Measurements from ENCODE around the gene NACC2.

Gene NACC2

GRCh38 chr9:136111910-136112309 is 16.8 kb upstream of the NACC2 start:
- Histone ChIP-seq H3K9me3 (ENCODE audit: control insufficient read depth, insufficient read depth, low read depth, low read length) (no peaks in the 10 kb centered on the region), H3K36me3 (ENCODE audit: control insufficient read depth in 2 of 2, insufficient read depth in 1 of 2, low read length in 2 of 2) (peaks cover 0 to 26% of the 10 kb centered on the region in 2 experiments; a peak in 1 of 3 replicates), H3K27ac (ENCODE audit: extremely low read depth, low read depth, low read length) (no peak overlapping the region), H3K4me1 (ENCODE audit: control insufficient read depth, insufficient read depth, low read length) (peaks cover 8% of the 10 kb centered on the region; the same call in 1 of the 2 replicates), H3K4me3 (ENCODE audit: low read depth, low read length) (no peak overlapping the region)
- ChIA-PET CTCF (interaction anchor here (0.8 kb wide), 2 partner anchors 11 to 22 kb away, joined by 3 read pairs; no protein-coding TSS in a partner anchor), POLR2A (interaction anchor here (1.0 to 7.9 kb wide), 3 partner anchors 12 to 22 kb away, joined by 3 to 84 read pairs (median 4); partner anchors contain the start of gene NACC2)
- TF ChIP-seq ZNF561 (tag by site-specific recombination; IDR thresholded peaks at IDR 0.05; ENCODE audit: borderline replicate concordance) (no peak), GLIS1 (tag by site-specific recombination; IDR thresholded peaks at IDR 0.05) (peak; percentile 93)

- ChIA-PET POLR2A (interaction anchor here (0.5 to 7.9 kb wide), 2 partner anchors 15 to 326 kb away, joined by 3 to 84 read pairs; partner anchors contain the start of gene NACC2), CTCF (interaction anchor here (0.8 kb wide), 1 partner anchor 11 kb away, joined by 3 read pairs; no protein-coding TSS in a partner anchor)
- no peaks in the 10 kb centered on the region for H3K9me3 ChIP-seq (ENCODE audit: control insufficient read depth, insufficient read depth, low read depth, low read length)
- TF ChIP-seq ZNF843 (tag by site-specific recombination; IDR thresholded peaks at IDR 0.05) (no peak), ZNF341 (tag by site-specific recombination; IDR thresholded peaks at IDR 0.05; ENCODE audit: low read depth) (peak; percentile 83), ZNF600 (tag by site-specific recombination; IDR thresholded peaks at IDR 0.05) (peak; percentile 69; the same call in 1 of the 2 replicates), ZNF394 (tag by site-specific recombination; IDR thresholded peaks at IDR 0.05; ENCODE audit: borderline replicate concordance) (no peak), ZNF654 (tag by site-specific recombination; IDR thresholded peaks at IDR 0.05; ENCODE audit: low read depth) (no peak), ELK4 (IDR thresholded peaks at IDR 0.05; ENCODE audit: borderline replicate concordance, low read depth, low read length) (no peak), ZNF677 (tag by site-specific recombination; IDR thresholded peaks at IDR 0.05) (no peak)
- TF ChIP-seq, protein P1, sequence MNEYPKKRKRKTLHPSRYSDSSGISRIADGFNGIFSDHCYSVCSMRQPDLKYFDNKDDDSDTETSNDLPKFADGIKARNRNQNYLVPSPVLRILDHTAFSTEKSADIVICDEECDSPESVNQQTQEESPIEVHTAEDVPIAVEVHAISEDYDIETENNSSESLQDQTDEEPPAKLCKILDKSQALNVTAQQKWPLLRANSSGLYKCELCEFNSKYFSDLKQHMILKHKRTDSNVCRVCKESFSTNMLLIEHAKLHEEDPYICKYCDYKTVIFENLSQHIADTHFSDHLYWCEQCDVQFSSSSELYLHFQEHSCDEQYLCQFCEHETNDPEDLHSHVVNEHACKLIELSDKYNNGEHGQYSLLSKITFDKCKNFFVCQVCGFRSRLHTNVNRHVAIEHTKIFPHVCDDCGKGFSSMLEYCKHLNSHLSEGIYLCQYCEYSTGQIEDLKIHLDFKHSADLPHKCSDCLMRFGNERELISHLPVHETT (tag by site-specific recombination; IDR thresholded peaks at IDR 0.05) = no peak
- H3K4me1 ChIP-seq (ENCODE audit: control insufficient read depth, insufficient read depth, low read length) = peaks cover 8% of the 10 kb centered on the region; the same call in 1 of the 2 replicates
- peaks cover 0 to 19% of the 10 kb centered on the region in 2 experiments; a peak in 1 of 3 replicates for H3K36me3 ChIP-seq (ENCODE audit: control insufficient read depth in 2 of 2, insufficient read depth in 1 of 2, low read length in 2 of 2)
- no peak overlapping the region for H3K27ac ChIP-seq (ENCODE audit: extremely low read depth, low read depth, low read length)
- H3K4me3 ChIP-seq (ENCODE audit: low read depth, low read length) = no peak overlapping the region
Observed at GRCh38 chr9:136111190-136111589, 16.1 kb upstream of the NACC2 start.

- no peak overlapping the region; the same call in 1 of the 2 replicates for H3K4me3 ChIP-seq (ENCODE audit: low read depth, low read length)
- CTCF ChIA-PET = interaction anchor here (0.6 to 4.4 kb wide), 3 partner anchors 12 to 138 kb away, joined by 3 to 20 read pairs (median 3); no protein-coding TSS in a partner anchor
- H3K27ac ChIP-seq (ENCODE audit: extremely low read depth, low read depth, low read length) = peak overlapping the region; percentile 92
- peaks cover 8% of the 10 kb centered on the region; the same call in 1 of the 2 replicates for H3K4me1 ChIP-seq (ENCODE audit: control insufficient read depth, insufficient read depth, low read length)
- POLR2A ChIA-PET = interaction anchor here (0.5 to 7.9 kb wide), 13 partner anchors 7 to 1113 kb away, joined by 3 to 84 read pairs (median 4); partner anchors contain the start of genes NACC2, TMEM250 and UBAC1
- H3K9me3 ChIP-seq (ENCODE audit: control insufficient read depth, insufficient read depth, low read depth, low read length) = no peaks in the 10 kb centered on the region
- H3K36me3 ChIP-seq (ENCODE audit: control insufficient read depth in 2 of 2, insufficient read depth in 1 of 2, low read length in 2 of 2) = peaks cover 0 to 11% of the 10 kb centered on the region in 2 experiments; a peak in 1 of 3 replicates
- TF ChIP-seq, protein P2, sequence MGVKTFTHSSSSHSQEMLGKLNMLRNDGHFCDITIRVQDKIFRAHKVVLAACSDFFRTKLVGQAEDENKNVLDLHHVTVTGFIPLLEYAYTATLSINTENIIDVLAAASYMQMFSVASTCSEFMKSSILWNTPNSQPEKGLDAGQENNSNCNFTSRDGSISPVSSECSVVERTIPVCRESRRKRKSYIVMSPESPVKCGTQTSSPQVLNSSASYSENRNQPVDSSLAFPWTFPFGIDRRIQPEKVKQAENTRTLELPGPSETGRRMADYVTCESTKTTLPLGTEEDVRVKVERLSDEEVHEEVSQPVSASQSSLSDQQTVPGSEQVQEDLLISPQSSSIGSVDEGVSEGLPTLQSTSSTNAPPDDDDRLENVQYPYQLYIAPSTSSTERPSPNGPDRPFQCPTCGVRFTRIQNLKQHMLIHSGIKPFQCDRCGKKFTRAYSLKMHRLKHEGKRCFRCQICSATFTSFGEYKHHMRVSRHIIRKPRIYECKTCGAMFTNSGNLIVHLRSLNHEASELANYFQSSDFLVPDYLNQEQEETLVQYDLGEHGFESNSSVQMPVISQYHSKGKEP (tag by site-specific recombination; IDR thresholded peaks at IDR 0.05) = no peak
- no peak for TF ChIP-seq ZSCAN23 (tag by site-specific recombination; IDR thresholded peaks at IDR 0.05)
- TF ChIP-seq ZFP37 (tag by site-specific recombination; IDR thresholded peaks at IDR 0.05) = no peak
- TF ChIP-seq, protein P3, sequence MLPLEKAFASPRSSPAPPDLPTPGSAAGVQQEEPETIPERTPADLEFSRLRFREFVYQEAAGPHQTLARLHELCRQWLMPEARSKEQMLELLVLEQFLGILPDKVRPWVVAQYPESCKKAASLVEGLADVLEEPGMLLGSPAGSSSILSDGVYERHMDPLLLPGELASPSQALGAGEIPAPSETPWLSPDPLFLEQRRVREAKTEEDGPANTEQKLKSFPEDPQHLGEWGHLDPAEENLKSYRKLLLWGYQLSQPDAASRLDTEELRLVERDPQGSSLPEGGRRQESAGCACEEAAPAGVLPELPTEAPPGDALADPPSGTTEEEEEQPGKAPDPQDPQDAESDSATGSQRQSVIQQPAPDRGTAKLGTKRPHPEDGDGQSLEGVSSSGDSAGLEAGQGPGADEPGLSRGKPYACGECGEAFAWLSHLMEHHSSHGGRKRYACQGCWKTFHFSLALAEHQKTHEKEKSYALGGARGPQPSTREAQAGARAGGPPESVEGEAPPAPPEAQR (tag by site-specific recombination; IDR thresholded peaks at IDR 0.05) = no peak
- TF ChIP-seq KLF10 (tag by site-specific recombination; IDR thresholded peaks at IDR 0.05) = no peak
- TF ChIP-seq, protein P4, sequence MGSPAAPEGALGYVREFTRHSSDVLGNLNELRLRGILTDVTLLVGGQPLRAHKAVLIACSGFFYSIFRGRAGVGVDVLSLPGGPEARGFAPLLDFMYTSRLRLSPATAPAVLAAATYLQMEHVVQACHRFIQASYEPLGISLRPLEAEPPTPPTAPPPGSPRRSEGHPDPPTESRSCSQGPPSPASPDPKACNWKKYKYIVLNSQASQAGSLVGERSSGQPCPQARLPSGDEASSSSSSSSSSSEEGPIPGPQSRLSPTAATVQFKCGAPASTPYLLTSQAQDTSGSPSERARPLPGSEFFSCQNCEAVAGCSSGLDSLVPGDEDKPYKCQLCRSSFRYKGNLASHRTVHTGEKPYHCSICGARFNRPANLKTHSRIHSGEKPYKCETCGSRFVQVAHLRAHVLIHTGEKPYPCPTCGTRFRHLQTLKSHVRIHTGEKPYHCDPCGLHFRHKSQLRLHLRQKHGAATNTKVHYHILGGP (tag by site-specific recombination; IDR thresholded peaks at IDR 0.05) = no peak
- no peak for TF ChIP-seq REST (tag by site-specific recombination; IDR thresholded peaks at IDR 0.05)
Observed at GRCh38 chr9:136110082-136111061, 15.3 kb upstream of the NACC2 start.

Measured in HEK293 (cell line).